ENCODE results near the gene SRRM5.

GRCh38 chr19:43575156-43575950, 36.5 kb upstream of the SRRM5 start, which contains the start of the genes PINLYP and XRCC1:
- TF ChIP-seq CTCF (IDR thresholded peaks at IDR 0.05; ENCODE audit: insufficient read depth, low read length, poor library complexity, severe bottlenecking) (no peak), EZH2phosphoT487 (conservative IDR thresholded peaks at IDR 0.05; ENCODE audit: low read length) (no peak)

Measured in SU-DHL-6 (cell line).